COLO829 (cell line): Measurements from ENCODE around the gene ZC3H18.

Experiments used
- DNase-seq: peaks from one replicate; pipeline ENCODE4 v3.0.0; 2012; ENCODE audit warnings: low spot score

ZC3H18 gene

DNA sequence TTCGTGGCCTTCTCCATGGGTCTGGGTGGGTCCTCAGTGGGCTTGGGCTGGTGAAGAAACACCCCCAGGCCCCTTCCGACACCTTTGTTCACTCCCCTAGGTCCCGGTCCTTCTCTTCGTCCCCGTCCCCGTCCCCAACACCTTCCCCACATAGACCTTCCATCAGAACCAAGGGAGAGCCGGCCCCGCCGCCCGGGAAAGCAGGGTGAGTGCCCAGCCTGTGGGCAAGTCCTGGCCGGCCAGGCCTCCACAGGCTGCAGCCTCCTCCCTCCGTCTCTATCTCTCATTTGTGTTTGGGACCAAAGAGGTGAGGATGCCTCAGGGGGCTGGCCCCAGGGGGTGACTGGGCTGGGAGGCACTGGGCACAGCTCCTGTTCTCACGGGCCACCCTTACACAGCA is 53.7 kb downstream of the ZC3H18 start:
- no peak for DNase-seq

DNA sequence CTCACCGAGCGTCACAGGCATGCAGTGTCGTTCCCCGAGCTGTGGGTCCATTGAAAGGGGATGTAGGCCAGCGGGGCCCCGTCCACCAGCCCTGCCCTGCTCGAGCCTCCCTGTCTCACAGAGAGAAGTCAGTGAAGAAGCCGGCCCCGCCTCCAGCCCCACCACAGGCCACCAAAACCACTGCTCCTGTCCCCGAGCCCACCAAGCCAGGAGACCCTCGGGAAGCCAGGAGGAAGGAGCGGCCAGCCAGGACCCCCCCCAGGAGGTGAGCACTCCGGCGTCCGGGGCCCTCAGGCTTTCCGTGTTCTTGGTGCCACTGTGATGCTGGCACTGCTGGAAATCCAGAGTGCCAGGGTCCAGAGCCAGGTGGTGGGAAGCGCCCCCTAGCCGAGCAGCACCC is 54.3 kb downstream of the ZC3H18 start:
- no peak for DNase-seq

DNA sequence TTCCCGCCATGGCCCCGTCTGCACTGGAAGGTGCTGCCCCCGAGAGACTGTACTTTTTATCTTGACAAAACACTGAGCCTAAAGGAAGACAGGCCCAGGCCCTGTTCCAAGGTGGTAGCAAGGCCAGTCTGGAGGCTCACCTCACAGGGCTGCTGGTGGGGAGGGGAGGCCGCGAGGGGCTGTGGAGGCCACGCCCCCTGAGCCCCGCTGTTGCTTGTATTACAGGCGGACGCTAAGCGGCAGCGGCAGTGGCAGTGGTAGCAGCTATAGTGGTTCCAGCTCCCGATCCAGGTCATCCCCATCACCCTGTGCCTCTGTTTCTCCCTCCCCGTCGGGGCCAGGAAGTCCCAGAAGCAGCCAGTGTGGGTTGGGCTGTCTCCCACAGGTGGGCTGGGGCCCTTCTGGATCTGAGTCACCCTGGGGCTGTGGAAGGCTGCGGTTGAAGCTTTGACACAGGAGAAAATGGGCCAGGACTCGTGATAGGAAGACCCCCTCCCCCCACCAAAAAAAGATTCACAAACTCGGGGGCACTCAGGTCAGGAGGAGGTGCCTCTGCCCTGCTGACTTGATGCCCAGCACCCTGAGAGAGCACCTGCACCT is 54.9 kb downstream of the ZC3H18 start:
- no peak for DNase-seq

DNA sequence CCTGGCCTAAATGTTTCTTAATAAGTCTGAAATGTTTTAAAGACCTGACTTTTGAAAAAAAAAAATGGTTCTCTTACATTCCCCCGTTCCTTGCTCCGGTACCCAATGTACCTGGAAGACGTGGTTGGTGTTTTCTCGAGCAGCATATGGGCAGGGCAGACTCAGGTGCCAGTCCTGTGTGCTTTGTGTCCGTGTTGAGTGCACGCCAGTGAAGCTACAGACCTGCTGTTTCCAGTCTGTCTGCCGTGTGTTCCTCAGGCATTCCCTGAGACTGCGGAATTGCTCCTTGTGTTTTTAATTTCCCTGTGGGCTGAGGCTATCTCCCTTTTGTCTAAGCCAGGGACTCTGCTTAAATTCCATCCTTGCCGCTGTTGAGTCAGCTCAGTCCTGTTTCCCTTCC is 56.4 kb downstream of the ZC3H18 start:
- no peak for DNase-seq

DNA sequence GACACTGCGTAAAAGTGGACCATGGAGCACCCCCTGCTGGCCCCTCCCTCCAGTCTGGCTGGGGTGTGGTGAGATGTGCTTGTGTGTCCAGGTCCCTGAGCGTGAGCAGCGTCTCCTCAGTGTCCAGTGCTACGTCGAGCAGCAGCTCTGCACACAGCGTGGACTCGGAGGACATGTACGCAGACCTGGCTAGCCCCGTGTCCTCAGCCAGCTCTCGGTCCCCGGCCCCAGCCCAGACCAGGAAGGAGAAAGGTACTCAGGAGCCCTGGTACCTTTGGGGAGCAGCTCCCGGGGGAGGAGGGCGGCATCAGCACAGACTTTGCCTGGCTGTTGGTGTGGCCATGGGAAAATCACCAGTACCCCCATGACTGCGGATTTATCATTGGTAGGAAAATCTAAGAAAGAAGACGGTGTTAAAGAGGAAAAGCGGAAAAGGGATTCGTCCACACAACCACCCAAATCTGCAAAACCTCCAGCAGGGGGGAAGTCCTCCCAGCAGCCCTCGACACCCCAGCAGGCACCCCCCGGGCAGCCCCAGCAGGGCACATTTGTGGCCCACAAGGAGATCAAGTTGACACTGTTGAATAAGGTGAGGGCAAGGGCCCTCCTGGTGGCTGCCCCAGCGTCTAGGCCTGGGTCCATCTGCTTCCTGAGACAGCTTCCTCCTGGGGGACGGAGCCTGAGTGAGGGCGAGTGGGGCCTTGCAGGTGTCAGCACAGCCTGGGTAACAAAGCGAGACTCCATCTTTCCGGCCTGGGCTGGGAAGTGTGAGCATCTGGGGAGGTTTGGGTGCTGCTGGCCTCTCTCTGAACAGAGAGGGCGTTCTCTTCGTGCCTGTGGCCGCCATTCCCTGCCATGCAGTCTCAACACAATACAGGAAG is 57.6 kb downstream of the ZC3H18 start:
- no peak for DNase-seq

DNA sequence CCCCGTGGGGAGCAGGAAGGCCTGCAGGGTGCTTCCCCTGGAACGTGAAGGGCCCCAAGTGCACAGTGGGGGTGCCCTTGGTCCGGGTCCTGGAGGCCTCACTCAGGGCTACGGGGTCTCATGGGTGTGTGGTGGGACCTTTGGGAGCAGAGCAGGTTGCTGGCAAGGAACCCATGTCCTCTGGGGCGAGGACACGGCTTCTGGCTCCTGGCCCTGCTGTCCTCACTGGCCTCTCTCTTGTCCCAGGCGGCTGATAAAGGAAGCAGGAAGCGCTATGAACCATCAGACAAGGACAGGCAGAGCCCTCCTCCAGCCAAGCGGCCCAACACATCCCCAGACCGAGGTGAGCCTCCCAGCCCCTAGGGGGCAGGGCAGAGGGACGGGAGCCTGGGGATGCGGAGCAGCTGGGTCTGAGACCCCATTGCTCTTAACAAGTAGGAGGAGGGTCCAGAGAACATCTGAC is 58.3 kb downstream of the ZC3H18 start:
- no peak for DNase-seq

DNA sequence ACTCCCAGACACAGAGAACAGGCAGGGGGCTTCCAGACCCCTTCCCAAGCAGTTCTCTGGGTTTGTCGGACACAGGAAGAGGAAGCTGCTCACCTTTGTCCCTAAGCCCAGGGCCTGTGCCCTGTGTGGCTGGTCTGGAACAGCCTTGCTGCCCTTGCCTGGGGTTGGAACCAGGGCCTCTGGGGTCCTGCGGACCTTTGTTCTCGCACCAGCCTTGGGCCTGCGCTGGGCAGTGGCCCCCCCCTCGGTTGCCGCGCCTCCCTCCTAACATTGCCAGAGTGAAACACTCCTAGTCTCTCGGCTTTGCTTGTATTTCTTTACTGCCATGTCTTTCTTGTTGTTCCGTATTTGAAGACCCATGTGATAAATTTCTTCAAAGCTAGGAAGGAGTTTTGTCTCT is 59.6 kb downstream of the ZC3H18 start:
- DNase-seq: no peak

DNA sequence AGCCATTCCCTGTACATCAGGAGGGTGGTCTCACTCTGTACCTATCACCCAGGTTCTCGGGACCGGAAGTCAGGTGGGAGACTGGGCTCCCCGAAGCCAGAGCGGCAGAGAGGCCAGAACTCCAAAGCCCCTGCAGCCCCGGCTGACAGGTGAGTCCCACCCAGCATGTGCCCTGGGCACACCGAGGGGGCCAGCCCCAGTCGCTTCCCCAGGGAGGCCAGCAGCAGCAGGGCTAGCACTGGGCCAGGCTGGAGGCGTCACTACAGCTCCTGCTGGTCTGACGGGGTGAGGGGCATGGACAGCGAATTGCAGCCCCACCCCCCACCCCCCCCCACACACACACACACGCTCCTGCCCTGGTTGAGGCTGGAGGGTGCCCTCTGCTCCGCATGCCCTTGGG is 60.2 kb downstream of the ZC3H18 start:
- DNase-seq: no peak

DNA sequence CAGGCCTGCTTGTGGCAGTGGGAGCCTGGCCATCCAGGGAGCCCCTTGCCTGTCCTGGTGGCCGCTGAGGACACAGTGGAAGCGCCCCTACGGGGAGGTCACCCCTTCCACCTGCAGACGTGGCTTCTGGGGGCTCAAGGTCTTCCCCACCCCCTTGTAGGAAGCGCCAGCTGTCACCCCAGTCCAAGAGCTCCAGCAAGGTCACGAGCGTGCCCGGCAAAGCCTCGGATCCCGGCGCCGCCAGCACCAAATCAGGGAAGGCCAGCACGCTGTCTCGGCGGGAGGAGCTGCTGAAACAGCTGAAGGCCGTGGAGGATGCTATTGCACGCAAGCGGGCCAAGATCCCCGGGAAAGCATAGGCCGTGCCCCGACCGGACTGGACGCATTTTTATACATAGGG is 60.7 kb downstream of the ZC3H18 start:
- no peak for DNase-seq

DNA sequence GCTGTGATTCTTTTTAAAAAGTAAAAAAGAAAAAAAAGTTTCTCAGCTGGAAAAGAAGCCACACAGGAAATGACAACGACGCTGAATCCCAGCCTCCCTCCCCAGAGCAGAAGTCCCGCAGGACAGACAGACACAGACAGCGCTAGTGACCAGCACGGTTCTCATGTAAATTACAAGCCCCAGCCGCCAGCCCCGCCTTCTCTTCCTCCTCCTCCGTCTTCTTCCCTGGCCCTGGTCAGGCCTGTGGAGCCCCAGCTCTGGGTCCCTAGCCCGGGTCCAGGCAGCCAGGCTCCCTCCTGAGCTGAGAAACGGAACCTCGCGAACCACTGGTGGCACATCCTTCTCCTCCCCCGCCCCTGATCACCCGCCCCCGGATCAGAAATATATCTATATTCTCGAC is 61.2 kb downstream of the ZC3H18 start:
- DNase-seq: no peak

DNA sequence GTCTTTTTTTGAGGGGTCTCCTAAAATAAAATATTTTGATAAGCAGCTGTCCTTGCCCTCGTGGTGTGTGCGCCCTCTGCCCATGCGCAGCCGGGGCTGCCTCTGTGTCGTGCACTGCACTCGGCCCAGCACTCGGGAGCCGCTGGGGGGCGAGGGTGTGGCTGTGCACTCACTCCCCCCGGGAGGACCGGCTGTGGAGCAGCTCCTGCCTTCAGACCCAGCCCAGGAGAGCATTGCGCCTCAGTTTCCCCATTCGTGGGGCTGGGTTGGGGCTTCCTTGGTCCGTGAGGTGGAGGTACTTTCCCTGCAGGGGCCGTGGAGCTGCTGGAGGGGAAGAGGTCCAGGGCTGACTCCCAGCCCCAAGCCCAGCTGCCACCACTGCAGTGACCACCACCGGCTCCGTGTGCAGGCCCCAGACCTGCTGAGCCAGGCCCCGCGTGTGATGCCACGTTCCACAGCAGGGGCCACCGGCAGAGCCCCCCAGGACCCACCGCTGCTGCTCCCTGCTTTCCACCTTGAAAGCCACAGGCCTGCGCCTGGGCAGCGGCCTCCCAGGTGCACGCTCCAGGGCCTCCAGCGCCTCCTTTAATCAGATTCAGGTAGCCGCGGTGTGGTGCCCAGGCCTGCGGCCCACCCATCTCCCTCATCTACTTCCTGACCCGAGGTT is 61.9 kb downstream of the ZC3H18 start:
- no peak for DNase-seq

DNA sequence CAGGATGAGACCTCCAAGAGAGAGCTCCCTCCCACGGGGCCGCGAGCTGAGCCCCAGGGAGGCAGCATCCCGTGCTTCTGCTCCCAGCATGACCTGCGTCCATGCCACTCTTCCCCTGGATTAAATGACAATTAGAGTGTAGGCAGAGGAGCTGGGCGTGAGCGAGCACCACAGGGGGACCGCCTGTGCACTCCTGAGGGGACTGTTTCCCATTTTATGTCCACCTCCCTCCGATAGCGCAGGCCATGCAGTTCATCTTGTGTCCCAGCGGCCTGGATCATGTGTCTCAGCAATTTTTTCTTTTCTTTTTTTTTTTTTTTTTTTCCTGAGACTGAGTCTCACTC is 62.4 kb downstream of the ZC3H18 start:
- no peak for DNase-seq

DNA sequence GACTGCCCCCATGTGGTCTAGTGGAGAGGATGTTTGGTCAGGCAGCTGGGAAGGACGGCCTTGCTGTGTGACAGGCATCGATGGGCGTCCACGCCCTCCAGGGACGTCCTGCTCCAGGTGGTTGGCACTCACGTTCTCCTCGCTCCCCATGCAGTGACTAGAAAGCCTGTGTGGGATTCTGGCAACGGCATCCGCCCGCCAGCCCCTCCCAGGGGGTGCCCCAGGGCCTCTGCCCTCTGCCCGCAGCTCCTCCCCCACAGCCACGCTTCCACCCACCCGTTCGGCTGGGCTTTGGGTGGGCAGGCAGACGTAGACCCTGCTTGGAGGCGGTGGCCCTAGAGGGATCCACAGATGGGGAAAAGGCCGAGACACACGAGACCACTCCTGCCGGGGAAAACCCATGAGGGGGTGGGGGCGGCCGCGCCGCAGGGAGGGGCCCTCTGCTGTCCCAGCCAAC is 63.5 kb downstream of the ZC3H18 start:
- no peak for DNase-seq

DNA sequence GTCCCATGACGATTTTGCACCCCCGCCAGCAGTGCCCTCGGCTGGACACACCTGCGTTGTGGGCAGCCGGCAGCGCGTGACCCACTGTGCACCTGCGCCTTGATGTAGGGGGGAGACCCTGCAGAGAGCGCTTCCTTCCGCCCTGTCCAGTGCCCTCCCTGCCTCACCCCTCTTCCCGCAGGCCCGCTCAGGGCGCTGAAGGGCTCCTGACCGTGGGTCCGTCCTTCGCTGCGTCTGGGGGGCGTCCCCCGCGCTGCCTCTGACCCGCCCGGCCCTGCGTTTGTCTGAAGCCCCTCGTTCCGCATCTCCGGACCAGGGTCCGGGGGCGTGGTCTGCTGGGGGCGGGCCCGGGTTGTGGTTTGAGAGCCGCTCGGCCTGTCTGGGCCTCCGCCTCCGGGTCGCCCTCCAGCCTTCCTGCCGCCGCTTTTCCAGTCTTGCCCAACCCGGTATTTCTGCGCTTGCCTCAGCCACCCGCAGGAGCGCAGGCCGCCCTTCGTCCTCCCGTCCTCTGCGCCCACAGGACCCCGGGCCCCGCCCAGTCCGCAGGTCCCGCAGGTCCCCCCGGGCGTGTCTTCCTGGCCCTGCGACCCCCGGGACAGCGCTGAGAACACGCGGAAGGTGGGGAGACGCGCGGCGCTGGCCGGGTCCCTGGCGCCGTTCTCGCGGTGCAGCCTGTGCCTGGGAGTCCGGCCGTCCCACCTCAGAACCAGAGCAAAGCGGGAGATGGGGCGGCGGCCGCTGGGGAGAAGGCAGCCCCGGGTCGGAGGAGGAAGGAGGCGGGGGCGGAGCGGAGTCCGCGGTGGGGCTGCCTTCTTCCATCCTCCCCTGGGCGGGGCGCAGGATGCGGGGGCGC is 64.2 kb downstream of the ZC3H18 start:
- no peak for DNase-seq

DNA sequence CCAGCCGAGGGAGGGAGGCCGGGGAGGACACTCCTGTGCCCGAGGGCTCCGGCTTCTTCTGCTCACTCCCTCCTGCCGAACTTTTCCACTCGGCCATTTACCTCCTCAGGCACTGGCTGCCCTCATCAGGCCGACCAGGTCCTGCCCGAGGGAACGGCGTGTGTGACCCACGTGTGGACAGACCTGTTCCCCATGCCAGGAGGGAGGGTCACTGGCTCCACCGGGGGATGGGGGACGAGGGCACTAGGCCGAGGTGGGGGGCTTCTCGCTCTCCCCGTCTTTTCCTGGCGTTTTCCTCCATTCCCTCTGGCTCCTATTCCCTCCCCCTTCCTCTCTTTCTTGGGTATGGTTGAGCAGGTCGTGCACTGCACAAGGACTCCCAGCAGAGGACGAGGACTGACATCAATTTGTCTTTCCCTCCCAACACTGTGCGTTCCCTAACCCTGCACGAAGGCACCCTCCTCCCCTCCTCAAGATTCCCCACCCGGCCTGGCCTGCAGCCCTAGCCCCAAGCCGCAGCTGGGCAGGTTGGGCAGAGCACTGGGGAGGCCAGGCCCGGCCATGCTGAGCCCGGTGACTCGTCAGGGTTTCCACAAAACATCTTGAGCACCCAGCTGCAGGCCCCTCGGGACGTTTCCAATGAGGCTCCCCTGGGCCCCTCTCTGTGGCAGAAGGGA is 64.9 kb downstream of the ZC3H18 start:
- DNase-seq: no peak

DNA sequence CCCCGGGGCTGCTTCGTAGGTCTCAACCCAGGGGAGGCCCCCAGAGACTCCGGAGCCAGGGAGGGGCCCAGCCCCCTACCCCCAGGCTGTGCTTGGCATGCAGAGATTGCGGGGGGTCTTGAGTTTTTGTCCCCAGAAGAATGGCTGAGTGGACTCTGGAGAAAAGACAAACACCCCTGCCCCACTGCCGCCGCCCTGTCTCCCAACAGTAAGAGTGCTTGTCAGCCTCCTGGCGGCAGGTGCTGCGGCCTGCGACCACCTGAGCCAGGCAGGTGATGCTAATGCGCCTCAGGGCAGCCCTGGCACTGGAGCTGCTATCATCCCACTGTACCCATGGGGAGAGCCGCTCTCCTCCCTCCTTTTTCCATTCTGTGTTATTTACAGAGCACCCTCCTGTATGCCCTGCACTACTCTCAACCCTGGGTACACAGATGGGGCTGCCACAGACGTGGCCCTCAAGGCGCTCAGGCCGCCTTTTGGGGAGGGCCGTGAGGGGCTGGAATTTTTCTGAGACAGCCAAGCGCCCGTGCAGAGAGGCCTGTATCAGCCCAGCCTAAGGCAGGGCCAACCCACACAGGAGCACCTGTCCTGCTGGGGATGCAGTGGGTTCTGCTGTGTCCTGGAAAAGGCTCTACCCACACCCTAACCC is 65.6 kb downstream of the ZC3H18 start:
- DNase-seq: no peak

DNA sequence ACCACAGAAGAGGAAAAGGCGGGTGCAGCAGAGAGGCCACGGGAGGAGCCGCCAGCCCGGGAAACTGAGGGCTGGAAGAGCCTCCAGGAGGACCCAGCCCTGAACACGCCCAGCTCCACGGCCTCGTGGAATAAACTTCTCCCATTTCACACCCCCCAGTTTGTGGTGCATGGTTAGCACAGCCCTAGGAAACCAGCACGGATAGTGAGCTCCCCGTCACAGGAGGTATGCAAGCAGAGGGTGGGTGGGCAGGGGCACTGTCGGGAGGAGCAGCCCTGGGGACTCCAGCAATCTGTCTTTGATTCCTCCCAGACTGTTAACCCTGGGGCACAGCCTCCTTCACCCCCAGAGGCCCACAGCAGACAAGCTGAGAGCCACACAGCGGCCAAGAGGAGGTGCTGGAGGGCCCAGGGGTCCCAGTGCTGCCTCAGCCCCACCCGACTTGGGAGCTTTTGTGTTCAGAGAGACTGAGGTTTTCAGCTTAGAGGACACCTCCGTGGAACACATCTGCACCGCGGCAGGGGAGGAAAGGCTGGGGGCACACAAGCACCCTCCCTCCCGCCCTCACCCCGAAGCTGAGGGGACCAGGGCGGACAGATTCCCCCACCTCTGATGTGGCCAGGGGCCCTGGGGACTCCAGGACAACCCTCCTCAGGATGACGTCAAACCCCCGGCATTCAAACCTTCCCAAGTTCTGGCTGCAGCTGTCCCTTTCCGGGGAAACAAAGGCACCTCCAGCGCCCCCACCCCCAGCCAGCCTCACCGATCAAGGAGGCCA is 66.5 kb downstream of the ZC3H18 start:
- DNase-seq: no peak

DNA sequence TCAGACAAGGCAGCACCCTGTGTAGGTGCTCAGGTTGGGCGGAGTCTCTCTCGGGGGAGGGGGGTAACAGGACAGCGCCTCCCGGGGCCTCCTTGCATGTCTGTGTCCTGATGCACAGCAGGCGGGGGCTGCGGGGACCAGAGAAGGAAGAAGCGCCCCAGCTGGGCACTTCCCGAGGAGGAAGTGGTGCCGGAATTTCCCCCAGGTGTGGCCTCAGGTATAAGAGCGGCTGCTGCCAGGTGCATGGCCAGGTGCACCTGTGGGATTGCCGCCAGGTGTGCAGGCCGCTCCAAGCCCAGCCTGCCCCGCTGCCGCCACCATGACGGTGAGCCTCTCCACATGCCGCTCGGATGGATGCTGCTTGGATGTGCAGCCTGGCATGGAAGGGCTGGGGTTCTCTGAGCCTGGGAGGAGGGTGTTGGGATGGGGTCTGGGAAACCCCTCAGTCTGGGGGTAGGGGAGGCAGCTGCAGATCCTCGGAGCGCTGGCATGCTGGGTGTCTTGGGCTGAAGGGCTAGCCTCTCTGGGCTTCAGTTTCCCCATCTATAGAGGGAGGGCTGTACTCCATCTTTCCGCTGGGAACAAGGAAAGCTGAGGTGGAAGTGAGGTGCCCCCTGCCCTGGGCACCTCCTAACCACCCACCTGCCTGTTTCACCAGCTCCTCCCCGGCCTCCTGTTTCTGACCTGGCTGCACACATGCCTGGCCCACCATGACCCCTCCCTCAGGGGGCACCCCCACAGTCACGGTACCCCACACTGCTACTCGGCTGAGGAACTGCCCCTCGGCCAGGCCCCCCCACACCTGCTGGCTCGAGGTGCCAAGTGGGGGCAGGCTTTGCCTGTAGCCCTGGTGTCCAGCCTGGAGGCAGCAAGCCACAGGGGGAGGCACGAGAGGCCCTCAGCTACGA is 68.4 kb downstream of the ZC3H18 start, which contains the start of gene IL17C:
IL17C (plus strand) TSS at position 250 of the 908 bp plus-strand sequence; CDS start at position 320, 70 bp downstream.
- DNase-seq: no peak
